ENCODE measurements around the gene THTPA. TPM values are rescaled to one million over a fixed set of nuclear protein-coding genes. Genes with fewer than 3 reads are reported as not detected.
"Not testable (repeated sequence)": the region's sequence is repeated elsewhere in the genome, so short reads cannot be mapped to it uniquely, and the experiment has no call there.

Gene THTPA
- total and polyA plus RNA-seq, 2 donors (not counting 1 experiment from before 2014, with no cell fraction given), result 17.0 to 21.4 TPM

DNA sequence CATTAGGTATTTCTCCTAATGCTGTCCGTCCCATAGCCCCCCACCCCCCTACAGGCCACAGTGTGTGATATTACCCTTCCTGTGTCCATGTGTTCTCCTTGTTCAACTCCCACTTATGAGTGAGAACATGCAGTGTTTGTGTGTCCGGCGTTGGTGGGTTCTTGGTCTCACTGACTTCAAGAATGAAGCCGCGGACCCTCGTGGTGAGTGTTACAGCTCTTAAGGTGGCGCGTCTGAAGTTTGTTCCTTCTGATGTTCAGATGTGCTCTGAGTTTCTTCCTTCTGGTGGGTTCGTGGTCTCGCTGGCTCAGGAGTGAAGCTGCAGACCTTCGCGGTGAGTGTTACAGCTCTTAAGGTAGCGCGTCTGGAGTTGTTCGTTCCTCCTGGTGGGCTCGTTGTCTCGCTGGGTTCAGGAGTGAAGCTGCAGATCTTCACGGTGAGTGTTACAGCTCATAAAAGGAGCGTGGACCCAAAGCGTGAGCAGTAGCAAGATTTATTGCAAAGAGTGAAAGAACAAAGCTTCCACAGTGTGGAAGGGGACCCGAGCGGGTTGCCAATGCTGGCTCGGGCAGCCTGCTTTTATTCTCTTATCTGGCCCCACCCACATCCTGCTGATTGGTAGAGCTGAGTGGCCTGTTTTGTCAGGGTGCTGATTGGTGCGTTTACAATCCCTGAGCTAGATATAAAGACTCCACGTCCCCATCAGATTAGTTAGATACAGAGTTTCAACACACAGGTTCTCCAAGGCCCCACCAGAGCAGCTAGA, 27.9 kb downstream of the THTPA start:
- H3K36me3 ChIP-seq (replicated peaks in 1 of 2; ENCODE audit: control extremely low read depth in 1 of 2, control insufficient read depth in 1 of 2, extremely low read depth in 1 of 2, insufficient read depth in 2 of 2, low read length in 1 of 2); H3K4me1 Mint-ChIP-seq; H3K4me3 Mint-ChIP-seq; POLR2A ChIA-PET; DNase-seq; H3K9me3 ChIP-seq (ENCODE audit: control extremely low read depth in 1 of 3, control insufficient read depth in 2 of 3, insufficient read depth in 1 of 3, low read length in 2 of 3); H3K4me3 ChIP-seq (ENCODE audit: control extremely low read depth in 1 of 5, extremely low read depth in 1 of 5, insufficient read depth in 1 of 5, low read depth in 2 of 5, low read length in 4 of 5); ATAC-seq (ENCODE audit: low read depth); intact Hi-C loops (cut with micrococcal nuclease); H3K4me1 ChIP-seq (ENCODE audit: control insufficient read depth in 2 of 2, insufficient read depth in 2 of 2, low read length in 2 of 2); H3K79me2 ChIP-seq (ENCODE audit: control insufficient read depth, insufficient read depth, low read length); H3K9ac ChIP-seq (ENCODE audit: low read length); H3K4me2 ChIP-seq (replicated peaks; ENCODE audit: low read depth, low read length, poor library complexity, severe bottlenecking); CTCF ChIA-PET; H4K20me1 ChIP-seq (ENCODE audit: control insufficient read depth, insufficient read depth, low read length, poor library complexity, severe bottlenecking); H3K27ac ChIP-seq (ENCODE audit: low read length in 2 of 2); H3K27ac Mint-ChIP-seq; H2AFZ ChIP-seq (ENCODE audit: insufficient read depth, low read depth, low read length, poor library complexity, severe bottlenecking); H3K9me3 Mint-ChIP-seq (ENCODE audit: insufficient read depth): not testable (repeated sequence)
- H3K27me3 ChIP-seq (replicated peaks in 1 of 4; ENCODE audit: control extremely low read depth in 1 of 4, control insufficient read depth in 3 of 4, insufficient read depth in 4 of 4, low read length in 3 of 4), result peaks cover 0 to 22% (median 4%) of the 10 kb centered on the region in 4 experiments
- H3K27me3 Mint-ChIP-seq, result peaks cover 54% of the 10 kb centered on the region
- WGBS (ENCODE audit: insufficient coverage), result 90% methylated on average over 13 of the region's 25 CpGs

DNA sequence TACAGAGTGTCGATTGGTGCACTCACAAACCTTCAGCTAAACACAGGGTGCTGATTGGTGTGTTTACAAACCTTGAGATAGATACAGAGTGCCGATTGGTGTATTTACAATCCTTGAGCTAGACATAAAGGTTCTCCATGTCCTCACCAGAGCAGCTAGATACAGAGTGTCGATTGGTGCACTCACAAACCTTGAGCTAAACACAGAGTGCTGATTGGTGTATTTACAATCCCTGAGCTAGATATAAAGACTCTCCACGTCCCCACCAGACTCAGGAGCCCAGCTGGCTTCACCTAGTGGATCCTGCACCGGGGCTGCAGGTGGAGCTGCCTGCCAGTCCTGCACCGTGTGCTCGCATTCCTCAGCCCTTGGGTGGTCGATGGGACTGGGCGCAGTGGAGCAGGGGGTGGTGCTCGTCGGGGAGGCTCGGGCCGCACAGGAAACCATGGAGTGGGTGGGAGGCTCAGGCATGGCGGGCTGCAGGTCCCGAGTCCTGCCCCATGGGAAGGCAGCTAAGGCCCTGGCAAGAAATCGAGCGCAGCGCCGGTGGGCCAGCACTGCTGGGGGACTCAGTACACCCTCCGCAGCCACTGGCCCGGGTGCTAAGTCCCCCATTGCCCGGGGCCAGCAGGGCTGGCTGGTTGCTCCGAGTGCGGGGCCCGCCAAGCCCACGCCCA, 28.6 kb downstream of the THTPA start:
- H3K9ac ChIP-seq (ENCODE audit: low read length); ATAC-seq (ENCODE audit: low read depth); H3K4me1 Mint-ChIP-seq; H3K79me2 ChIP-seq (ENCODE audit: control insufficient read depth, insufficient read depth, low read length); H3K4me1 ChIP-seq (ENCODE audit: control insufficient read depth in 2 of 2, insufficient read depth in 2 of 2, low read length in 2 of 2); H3K27ac Mint-ChIP-seq; H3K9me3 ChIP-seq (ENCODE audit: control extremely low read depth in 1 of 3, control insufficient read depth in 2 of 3, insufficient read depth in 1 of 3, low read length in 2 of 3); H2AFZ ChIP-seq (ENCODE audit: insufficient read depth, low read depth, low read length, poor library complexity, severe bottlenecking); H3K9me3 Mint-ChIP-seq (ENCODE audit: insufficient read depth); CTCF ChIA-PET; H3K27ac ChIP-seq (ENCODE audit: low read length in 2 of 2); H3K4me2 ChIP-seq (replicated peaks; ENCODE audit: low read depth, low read length, poor library complexity, severe bottlenecking); DNase-seq; POLR2A ChIA-PET; H4K20me1 ChIP-seq (ENCODE audit: control insufficient read depth, insufficient read depth, low read length, poor library complexity, severe bottlenecking); H3K4me3 ChIP-seq (ENCODE audit: control extremely low read depth in 1 of 5, extremely low read depth in 1 of 5, insufficient read depth in 1 of 5, low read depth in 2 of 5, low read length in 4 of 5); H3K4me3 Mint-ChIP-seq; H3K36me3 ChIP-seq (replicated peaks in 1 of 2; ENCODE audit: control extremely low read depth in 1 of 2, control insufficient read depth in 1 of 2, extremely low read depth in 1 of 2, insufficient read depth in 2 of 2, low read length in 1 of 2): not testable (repeated sequence)
- WGBS (ENCODE audit: insufficient coverage), result 94% methylated on average over 15 of the region's 26 CpGs
- H3K27me3 Mint-ChIP-seq, result peaks cover 50% of the 10 kb centered on the region
- intact Hi-C loops (cut with micrococcal nuclease), result loop anchor here (5.0 kb wide), 1 partner anchor 468 kb away; the partner anchor contains the start of gene CARMIL3
- H3K27me3 ChIP-seq (replicated peaks in 1 of 4; ENCODE audit: control extremely low read depth in 1 of 4, control insufficient read depth in 3 of 4, insufficient read depth in 4 of 4, low read length in 3 of 4), result peaks cover 0 to 16% (median 1%) of the 10 kb centered on the region in 4 experiments
